Fibroblast of lung (primary cell): ENCODE data around the gene ITM2B. TPM values are rescaled to one million over a fixed set of nuclear protein-coding genes. Genes with fewer than 3 reads are reported as not detected.
A peak's percentile ranks its signal among the peaks of the same experiment; 100 is the strongest.

ENCODE experiments used
- DNase-seq, 2 donors: peaks; one replicate each; pipeline versions ENCODE4 v3.0.0 to v3.0.0-alpha.2; 2010; ENCODE audit warnings: low read depth in 2 of 2
- H2AFZ ChIP-seq: 2 replicates; pipeline ENCODE4 v1.5.1; 2012; ENCODE audit warnings: low read length, control low read depth, inconsistent platforms
- H3K27ac ChIP-seq: 2 replicates; pipeline ENCODE4 v1.5.1; 2011; ENCODE audit warnings: low read length, control low read depth; ENCODE audit not compliant: insufficient read depth
- H3K27me3 ChIP-seq: 2 replicates; pipeline ENCODE4 v1.5.1; 2011; ENCODE audit warnings: mild to moderate bottlenecking, low read length; ENCODE audit not compliant: control insufficient read depth, insufficient read depth
- H3K36me3 ChIP-seq: 2 replicates; pipeline ENCODE4 v1.5.1; 2011; ENCODE audit warnings: low read length; ENCODE audit not compliant: control insufficient read depth, insufficient read depth
- H3K4me1 ChIP-seq: 2 replicates; pipeline ENCODE4 v1.5.1; 2011; ENCODE audit warnings: low read length; ENCODE audit not compliant: control insufficient read depth, insufficient read depth; ENCODE audit errors: extremely low read depth
- H3K4me2 ChIP-seq: 2 replicates; pipeline ENCODE4 v1.5.1; 2011; ENCODE audit warnings: low read length, control low read depth; ENCODE audit not compliant: insufficient read depth; ENCODE audit errors: extremely low read depth
- H3K4me3 ChIP-seq, 4 experiments: fragments of 200-600 bp in 1 of 4; sonication (generic) in 1 of 4; replicated peaks in 1 of 4; 2 replicates each; pipeline ENCODE4 v1.5.1; 2011 to 2016; ENCODE audit warnings: low read length in 4 of 4, low read depth in 3 of 4, mild to moderate bottlenecking in 3 of 4, control low read depth in 2 of 4, inconsistent platforms in 1 of 4, mixed read lengths in 1 of 4; ENCODE audit not compliant: insufficient read depth in 1 of 4; ENCODE audit errors: control extremely low read depth in 1 of 4
- H3K79me2 ChIP-seq: 2 replicates; pipeline ENCODE4 v1.5.1; 2012; ENCODE audit warnings: mild to moderate bottlenecking, low read length, inconsistent platforms; ENCODE audit not compliant: control insufficient read depth, insufficient read depth
- H3K9ac ChIP-seq: 2 replicates; pipeline ENCODE4 v1.5.1; 2011; ENCODE audit warnings: mild to moderate bottlenecking, low read length, control low read depth; ENCODE audit not compliant: insufficient read depth
- H3K9me3 ChIP-seq: 2 replicates; pipeline ENCODE4 v1.5.1; 2012; ENCODE audit warnings: low read depth, low read length; ENCODE audit not compliant: control insufficient read depth, insufficient read depth
- H4K20me1 ChIP-seq: 2 replicates; pipeline ENCODE4 v1.5.1; 2011; ENCODE audit warnings: low read length; ENCODE audit not compliant: control insufficient read depth, insufficient read depth; ENCODE audit errors: extremely low read depth
- EZH2 ChIP-seq: IDR thresholded peaks from 2 replicates; pipeline ENCODE4 v1.5.1; 2012; ENCODE audit warnings: low read length, control low read depth, mild to moderate bottlenecking; ENCODE audit errors: missing control alignments
- polyA plus RNA-seq, 2 donors: library from polyadenylated mRNA; depleted of rRNA in 1 of 2; stranded (reverse) in 1 of 2; unstranded in 1 of 2; fragments of >200 nt; gene quantifications; 2 replicates each; pipeline ENCODE4 v1.2.1, GENCODE V29; 2011 to 2012; ENCODE audit warnings: missing spikeins in 1 of 2
- total RNA-seq: library from RNA; depleted of rRNA; stranded (reverse); fragments of >200 nt; gene quantifications from 2 replicates; pipeline ENCODE4 v1.2.1, GENCODE V29; 2014
- TF ChIP-seq, protein P1 (sequence below), 2 donors: IDR thresholded peaks in 1 of 2; conservative IDR thresholded peaks in 1 of 2; 1 replicate in 1 of 2; 2 replicates in 1 of 2; pipeline ENCODE4 v1.5.1; 2011 to 2012; ENCODE audit warnings: low read length in 2 of 2, control low read depth in 1 of 2, inconsistent platforms in 1 of 2, low read depth in 1 of 2, mild to moderate bottlenecking in 1 of 2

Gene ITM2B
- total and polyA plus RNA-seq, 2 donors (not counting 1 experiment from before 2014, with no cell fraction given): 117 to 645 TPM

DNA sequence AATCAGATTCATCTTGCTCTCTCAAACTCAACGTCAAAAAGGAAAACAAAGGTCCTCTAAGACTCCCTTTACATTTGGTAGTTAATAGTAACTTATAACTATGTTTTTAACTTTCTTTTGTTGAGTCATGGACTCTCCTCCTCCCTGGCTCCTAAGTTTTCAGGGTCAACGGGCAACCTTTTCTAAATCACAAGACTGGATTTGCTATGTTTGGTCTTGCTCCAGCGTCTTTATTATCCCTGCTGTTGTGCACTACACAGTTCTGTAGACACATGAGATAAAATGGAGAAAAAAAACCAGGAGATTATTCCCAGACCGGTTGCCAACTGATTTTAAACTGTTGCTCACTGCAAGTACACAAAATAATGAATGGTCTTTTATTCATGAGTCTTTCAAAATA, 1.9 kb upstream of the ITM2B start:
- Histone ChIP-seq H3K27me3 (no peaks in the 10 kb centered on the region), H2AFZ (no peak overlapping the region)

DNA sequence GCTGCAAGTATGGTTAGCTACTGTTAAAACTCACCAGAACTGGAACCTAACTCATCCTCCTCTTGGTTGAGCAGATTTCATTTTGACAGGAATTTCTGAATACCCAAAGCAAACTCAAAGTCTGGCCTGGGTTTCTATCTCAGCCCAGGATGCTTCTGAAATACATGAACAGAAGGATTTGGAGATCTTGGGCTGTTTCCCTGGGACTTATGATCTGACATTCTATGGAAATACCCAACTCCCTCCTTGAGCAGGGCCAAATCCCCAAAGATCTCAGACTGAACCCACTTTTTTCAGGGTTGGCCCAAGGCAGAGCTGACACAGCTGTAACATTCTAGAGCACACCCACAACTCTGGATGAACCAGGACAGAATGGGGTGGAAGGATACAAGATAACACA, 1.1 kb upstream of the ITM2B start:
- Histone ChIP-seq H3K36me3 (no peaks in the 10 kb centered on the region), H3K27me3 (no peaks in the 10 kb centered on the region), H4K20me1 (no peaks in the 10 kb centered on the region), H3K4me1 (peaks cover 3% of the 10 kb centered on the region), H3K9ac (no peak overlapping the region), H3K9me3 (no peaks in the 10 kb centered on the region), H3K79me2 (peaks cover 33% of the 10 kb centered on the region), H3K4me2 (no peak overlapping the region), H2AFZ (no peak overlapping the region), H3K27ac (no peak overlapping the region), H3K4me3 (no peak overlapping the region)
- no peak for TF ChIP-seq EZH2
- TF ChIP-seq, protein P1, sequence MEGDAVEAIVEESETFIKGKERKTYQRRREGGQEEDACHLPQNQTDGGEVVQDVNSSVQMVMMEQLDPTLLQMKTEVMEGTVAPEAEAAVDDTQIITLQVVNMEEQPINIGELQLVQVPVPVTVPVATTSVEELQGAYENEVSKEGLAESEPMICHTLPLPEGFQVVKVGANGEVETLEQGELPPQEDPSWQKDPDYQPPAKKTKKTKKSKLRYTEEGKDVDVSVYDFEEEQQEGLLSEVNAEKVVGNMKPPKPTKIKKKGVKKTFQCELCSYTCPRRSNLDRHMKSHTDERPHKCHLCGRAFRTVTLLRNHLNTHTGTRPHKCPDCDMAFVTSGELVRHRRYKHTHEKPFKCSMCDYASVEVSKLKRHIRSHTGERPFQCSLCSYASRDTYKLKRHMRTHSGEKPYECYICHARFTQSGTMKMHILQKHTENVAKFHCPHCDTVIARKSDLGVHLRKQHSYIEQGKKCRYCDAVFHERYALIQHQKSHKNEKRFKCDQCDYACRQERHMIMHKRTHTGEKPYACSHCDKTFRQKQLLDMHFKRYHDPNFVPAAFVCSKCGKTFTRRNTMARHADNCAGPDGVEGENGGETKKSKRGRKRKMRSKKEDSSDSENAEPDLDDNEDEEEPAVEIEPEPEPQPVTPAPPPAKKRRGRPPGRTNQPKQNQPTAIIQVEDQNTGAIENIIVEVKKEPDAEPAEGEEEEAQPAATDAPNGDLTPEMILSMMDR (conservative IDR thresholded peaks at IDR 0.05 in 1 of 2, IDR thresholded peaks at IDR 0.05 in 1 of 2; ENCODE audit: low read depth in 1 of 2, low read length in 2 of 2): no peak
- no peak for DNase-seq

More for the DNA sequence above, 1.9 kb upstream of the ITM2B start:
- Histone ChIP-seq H3K36me3 (no peaks in the 10 kb centered on the region), H3K9me3 (no peaks in the 10 kb centered on the region), H3K79me2 (peaks cover 25% of the 10 kb centered on the region), H3K4me2 (no peak overlapping the region), H3K27ac (no peak overlapping the region), H3K9ac (no peak overlapping the region), H3K4me1 (peaks cover 3% of the 10 kb centered on the region), H3K4me3 (no peak overlapping the region), H4K20me1 (no peaks in the 10 kb centered on the region)
- TF ChIP-seq EZH2: no peak
- TF ChIP-seq, protein P1 (conservative IDR thresholded peaks at IDR 0.05 in 1 of 2, IDR thresholded peaks at IDR 0.05 in 1 of 2; ENCODE audit: low read depth in 1 of 2, low read length in 2 of 2): no peak
- peak; percentile 40 to 55 for DNase-seq

DNA sequence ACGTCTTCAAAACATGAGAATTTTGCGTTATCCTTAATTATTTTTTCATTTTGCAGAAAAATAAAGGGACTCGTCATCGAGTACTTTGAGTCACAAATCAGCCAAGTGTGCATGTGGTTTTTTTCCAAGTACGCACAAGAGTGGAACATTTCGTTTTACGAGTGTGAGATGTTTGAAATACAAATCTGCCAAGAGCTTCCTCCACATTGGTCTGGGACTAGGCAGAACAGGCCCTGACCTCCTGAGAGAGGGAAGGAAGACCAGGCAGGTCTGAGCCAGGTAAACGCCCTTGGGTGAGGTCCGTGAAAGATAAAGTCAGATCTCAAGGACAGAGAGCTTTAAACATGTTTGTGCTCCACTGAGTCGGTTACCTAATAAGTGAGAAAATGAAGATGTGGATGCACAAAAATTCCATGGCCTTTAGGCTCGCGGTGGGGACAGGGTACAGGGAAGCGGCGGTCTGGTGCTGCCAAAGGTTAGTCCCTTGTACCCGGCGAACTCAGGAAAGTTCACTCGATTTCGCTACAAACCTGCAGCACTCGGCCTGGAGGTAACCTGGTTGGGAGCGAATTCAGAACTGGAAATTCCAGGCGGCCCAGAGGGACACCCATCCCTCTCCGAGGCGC, 473 bp upstream of the ITM2B start:
- TF ChIP-seq, protein P1 (conservative IDR thresholded peaks at IDR 0.05 in 1 of 2, IDR thresholded peaks at IDR 0.05 in 1 of 2; ENCODE audit: low read depth in 1 of 2, low read length in 2 of 2): no peak
- no peak for TF ChIP-seq EZH2
- peaks cover 38% of the 10 kb centered on the region for H3K79me2 ChIP-seq
- peak overlapping the region; percentile 48 to 98 (median 85) for H3K4me3 ChIP-seq
- no peaks in the 10 kb centered on the region for H3K27me3 ChIP-seq
- H3K9me3 ChIP-seq: no peaks in the 10 kb centered on the region
- H4K20me1 ChIP-seq: no peaks in the 10 kb centered on the region
- peak overlapping the region; percentile 48 for H3K9ac ChIP-seq
- peak overlapping the region; percentile 84 for H2AFZ ChIP-seq
- no peak for DNase-seq
- no peaks in the 10 kb centered on the region for H3K36me3 ChIP-seq
- H3K4me1 ChIP-seq: peaks cover 3% of the 10 kb centered on the region
- H3K4me2 ChIP-seq: peak overlapping the region; percentile 86
- H3K27ac ChIP-seq: no peak overlapping the region
